ENCODE results near the gene TBC1D9. TPM values are rescaled to one million over a fixed set of nuclear protein-coding genes. Genes with fewer than 3 reads are reported as not detected.

Gene TBC1D9
- total RNA-seq, 1 donor from 2014 or later = 34.6 TPM

DNA sequence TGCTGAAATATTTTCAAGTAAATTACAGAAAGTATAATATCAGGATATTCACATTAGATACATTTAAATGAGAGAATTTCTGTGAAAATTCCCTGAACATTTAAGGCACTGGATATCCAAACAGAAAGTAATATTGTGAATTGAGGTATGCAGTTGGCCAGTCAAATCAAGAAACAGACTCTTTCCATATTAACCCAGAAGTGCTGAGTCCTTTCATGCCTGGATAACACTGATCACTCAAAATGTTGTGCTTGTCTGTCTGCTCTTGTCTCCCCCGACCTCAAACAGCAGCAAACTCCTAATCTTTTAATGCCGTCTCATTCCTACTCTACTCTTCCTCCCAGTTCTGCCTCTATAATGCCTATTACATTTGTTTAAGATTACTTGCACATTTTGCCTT is 51.2 kb downstream of the TBC1D9 start:
- DNase-seq (ENCODE audit: low read depth) = no peak
- Histone ChIP-seq H3K36me3 (ENCODE audit: control insufficient read depth, insufficient read depth, low read length) (no peaks in the 10 kb centered on the region), H3K4me3 (ENCODE audit: low read depth, low read length) (no peak overlapping the region), H3K27me3 (ENCODE audit: control insufficient read depth, insufficient read depth, low read length) (no peaks in the 10 kb centered on the region)
- TF ChIP-seq, protein P1, sequence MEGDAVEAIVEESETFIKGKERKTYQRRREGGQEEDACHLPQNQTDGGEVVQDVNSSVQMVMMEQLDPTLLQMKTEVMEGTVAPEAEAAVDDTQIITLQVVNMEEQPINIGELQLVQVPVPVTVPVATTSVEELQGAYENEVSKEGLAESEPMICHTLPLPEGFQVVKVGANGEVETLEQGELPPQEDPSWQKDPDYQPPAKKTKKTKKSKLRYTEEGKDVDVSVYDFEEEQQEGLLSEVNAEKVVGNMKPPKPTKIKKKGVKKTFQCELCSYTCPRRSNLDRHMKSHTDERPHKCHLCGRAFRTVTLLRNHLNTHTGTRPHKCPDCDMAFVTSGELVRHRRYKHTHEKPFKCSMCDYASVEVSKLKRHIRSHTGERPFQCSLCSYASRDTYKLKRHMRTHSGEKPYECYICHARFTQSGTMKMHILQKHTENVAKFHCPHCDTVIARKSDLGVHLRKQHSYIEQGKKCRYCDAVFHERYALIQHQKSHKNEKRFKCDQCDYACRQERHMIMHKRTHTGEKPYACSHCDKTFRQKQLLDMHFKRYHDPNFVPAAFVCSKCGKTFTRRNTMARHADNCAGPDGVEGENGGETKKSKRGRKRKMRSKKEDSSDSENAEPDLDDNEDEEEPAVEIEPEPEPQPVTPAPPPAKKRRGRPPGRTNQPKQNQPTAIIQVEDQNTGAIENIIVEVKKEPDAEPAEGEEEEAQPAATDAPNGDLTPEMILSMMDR (IDR thresholded peaks at IDR 0.05; ENCODE audit: insufficient read depth, low read length, poor library complexity, severe bottlenecking) = no peak

DNA sequence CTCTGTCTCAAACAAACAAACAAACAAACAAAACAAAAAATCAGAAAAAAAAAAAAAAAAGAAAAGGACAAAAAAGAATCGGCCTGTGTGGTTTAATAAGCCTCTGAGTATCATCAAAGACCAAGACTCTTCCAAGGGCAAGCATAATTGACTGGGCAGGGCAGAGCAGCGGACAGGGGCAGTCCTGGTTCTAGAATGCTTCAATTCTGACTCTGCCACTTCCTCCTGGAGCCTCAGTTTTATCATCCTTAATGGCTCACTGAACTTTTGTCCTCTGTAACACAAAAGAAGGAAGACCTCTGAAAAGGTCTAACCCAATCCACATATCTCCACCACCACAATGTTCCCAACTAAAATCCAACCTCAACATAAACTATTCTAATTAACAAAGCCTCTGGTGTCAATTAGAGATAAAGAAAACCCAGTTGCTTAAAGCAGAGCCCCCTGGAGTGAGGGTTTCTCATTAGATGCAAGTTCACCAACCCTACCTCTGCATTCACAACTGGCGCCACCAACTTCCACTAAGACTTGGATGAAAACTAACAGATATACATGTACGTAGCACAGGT is 51.7 kb downstream of the TBC1D9 start:
- no peak for DNase-seq (ENCODE audit: low read depth)
- no peaks in the 10 kb centered on the region for H3K27me3 ChIP-seq (ENCODE audit: control insufficient read depth, insufficient read depth, low read length)
- no peak overlapping the region for H3K4me3 ChIP-seq (ENCODE audit: low read depth, low read length)
- H3K36me3 ChIP-seq (ENCODE audit: control insufficient read depth, insufficient read depth, low read length) = no peaks in the 10 kb centered on the region
- TF ChIP-seq, protein P1 (IDR thresholded peaks at IDR 0.05; ENCODE audit: insufficient read depth, low read length, poor library complexity, severe bottlenecking) = no peak

DNA sequence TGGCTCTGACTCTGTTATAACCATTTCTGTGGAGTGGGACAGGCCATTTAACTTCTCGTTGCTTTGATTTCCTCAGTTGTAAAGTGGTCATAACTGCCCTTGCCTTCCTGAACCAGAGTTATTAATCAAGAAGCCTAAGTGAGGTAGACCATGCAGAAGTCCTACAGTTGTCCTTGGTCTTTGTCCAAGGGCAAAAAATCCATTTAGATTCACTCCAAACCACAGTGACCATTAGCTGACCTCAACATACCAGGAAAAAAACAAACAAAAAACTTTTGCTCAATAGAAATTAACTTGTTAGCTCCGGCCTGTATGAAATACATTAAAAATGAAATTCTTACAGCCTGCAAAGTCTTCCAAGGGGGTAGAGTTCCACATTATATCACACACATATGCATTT is 52.7 kb downstream of the TBC1D9 start:
- TF ChIP-seq, protein P1 (IDR thresholded peaks at IDR 0.05; ENCODE audit: insufficient read depth, low read length, poor library complexity, severe bottlenecking) = no peak
- Histone ChIP-seq H3K36me3 (ENCODE audit: control insufficient read depth, insufficient read depth, low read length) (no peaks in the 10 kb centered on the region), H3K4me3 (ENCODE audit: low read depth, low read length) (no peak overlapping the region), H3K27me3 (ENCODE audit: control insufficient read depth, insufficient read depth, low read length) (no peaks in the 10 kb centered on the region)
- no peak for DNase-seq (ENCODE audit: low read depth)

DNA sequence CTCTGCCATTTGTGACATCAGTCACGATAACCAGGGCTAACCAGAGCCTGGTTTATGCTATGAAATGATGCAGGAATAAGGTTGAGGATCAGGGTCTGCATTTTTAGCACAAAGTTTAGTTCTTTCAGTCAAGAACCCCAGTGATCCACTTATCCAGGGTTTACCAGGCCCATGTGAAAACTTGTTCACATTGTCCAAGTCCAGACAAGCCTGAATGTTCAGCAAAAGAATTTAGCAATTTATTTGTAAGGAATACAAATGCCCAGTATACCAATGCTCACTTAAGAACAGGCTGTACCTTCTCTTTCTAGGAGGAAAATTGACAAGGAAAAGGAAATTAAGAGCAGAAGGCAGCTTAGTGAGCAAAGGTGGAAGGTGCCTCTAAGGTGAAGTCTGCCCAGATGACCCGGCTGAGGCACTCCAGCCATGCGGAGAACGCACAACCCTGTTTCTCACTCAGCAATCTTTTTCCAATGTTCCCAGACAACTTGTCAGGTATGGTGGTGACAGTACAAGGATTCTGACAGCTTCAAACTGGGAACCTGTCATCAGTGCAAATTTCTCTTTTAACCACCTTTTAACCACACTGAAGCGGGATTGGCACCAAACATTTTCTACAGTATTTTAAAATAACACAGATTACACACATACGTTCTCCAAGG is 54.0 kb downstream of the TBC1D9 start:
- Histone ChIP-seq H3K36me3 (ENCODE audit: control insufficient read depth, insufficient read depth, low read length) (no peaks in the 10 kb centered on the region), H3K27me3 (ENCODE audit: control insufficient read depth, insufficient read depth, low read length) (no peaks in the 10 kb centered on the region), H3K4me3 (ENCODE audit: low read depth, low read length) (no peak overlapping the region)
- no peak for DNase-seq (ENCODE audit: low read depth)
- TF ChIP-seq, protein P1 (IDR thresholded peaks at IDR 0.05; ENCODE audit: insufficient read depth, low read length, poor library complexity, severe bottlenecking) = no peak

DNA sequence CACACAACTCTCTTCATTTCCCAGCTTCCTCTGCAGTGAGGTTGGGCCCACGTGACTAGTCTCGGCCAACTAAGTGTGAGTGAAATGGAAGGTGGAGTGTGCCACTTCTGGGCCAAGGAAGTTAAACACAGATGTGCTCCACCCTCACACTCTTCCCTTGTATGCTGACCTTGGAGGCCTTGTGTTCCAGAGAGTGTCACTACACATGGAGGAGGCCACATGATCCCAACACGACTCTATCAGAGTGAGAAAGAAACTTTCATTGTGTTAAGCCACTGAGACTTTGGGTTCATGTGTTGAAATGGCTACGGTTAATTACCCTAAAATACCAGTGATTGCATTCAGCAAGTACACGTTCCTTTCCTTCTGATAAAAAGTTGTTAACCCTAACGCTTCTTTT is 55.1 kb downstream of the TBC1D9 start:
- no peaks in the 10 kb centered on the region for H3K36me3 ChIP-seq (ENCODE audit: control insufficient read depth, insufficient read depth, low read length)
- no peak overlapping the region for H3K4me3 ChIP-seq (ENCODE audit: low read depth, low read length)
- TF ChIP-seq, protein P1 (IDR thresholded peaks at IDR 0.05; ENCODE audit: insufficient read depth, low read length, poor library complexity, severe bottlenecking) = no peak
- H3K27me3 ChIP-seq (ENCODE audit: control insufficient read depth, insufficient read depth, low read length) = no peaks in the 10 kb centered on the region
- no peak for DNase-seq (ENCODE audit: low read depth)

All from kidney epithelial cell (primary cell).